Measurements from ENCODE around the gene TMEM184B.
A peak's percentile ranks its signal among the peaks of the same experiment; 100 is the strongest.

TMEM184B gene

DNA sequence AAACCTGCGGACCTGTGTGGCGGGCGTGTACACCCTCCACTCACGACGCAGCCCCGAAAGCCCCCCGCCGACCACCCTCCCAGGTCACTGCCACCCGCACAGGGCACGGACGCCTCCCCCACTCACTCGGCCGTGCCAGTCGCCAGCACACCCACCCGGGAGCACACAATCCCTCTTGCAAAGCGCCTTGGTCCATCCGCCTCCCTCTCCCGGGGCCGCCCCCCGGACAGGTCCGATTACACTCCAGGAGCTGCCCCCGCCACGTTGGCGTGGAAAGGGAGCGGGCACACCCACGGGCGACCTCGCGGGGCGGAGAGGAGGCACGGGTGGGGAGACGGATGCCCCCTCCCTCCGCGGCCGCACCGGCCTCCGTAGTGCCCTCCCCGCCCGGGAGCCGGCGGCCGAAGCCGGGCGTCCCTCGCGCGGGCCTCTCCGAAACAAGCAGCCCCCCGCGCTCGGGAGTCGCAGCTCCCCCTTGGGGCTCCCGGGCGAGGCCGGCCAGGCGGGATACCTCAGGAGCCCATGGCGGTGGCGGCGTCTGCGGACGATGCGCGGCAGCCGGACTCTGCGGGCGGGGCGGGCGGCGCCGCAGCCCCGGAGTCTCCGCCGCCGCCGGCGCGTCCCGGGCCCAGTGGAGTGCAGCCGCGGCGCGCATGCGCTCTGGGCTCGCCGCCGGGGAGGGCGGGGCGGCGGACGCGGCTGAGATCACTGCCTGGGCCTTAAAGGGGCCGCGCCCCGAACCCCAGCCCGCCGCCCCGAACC is at the start of gene TMEM184B:
TMEM184B (minus strand) TSS at position 638 of the 762 bp plus-strand sequence. CDS start 25,049 bp downstream, outside the sequence.
- DNase-seq: peak; percentile 66

DNA sequence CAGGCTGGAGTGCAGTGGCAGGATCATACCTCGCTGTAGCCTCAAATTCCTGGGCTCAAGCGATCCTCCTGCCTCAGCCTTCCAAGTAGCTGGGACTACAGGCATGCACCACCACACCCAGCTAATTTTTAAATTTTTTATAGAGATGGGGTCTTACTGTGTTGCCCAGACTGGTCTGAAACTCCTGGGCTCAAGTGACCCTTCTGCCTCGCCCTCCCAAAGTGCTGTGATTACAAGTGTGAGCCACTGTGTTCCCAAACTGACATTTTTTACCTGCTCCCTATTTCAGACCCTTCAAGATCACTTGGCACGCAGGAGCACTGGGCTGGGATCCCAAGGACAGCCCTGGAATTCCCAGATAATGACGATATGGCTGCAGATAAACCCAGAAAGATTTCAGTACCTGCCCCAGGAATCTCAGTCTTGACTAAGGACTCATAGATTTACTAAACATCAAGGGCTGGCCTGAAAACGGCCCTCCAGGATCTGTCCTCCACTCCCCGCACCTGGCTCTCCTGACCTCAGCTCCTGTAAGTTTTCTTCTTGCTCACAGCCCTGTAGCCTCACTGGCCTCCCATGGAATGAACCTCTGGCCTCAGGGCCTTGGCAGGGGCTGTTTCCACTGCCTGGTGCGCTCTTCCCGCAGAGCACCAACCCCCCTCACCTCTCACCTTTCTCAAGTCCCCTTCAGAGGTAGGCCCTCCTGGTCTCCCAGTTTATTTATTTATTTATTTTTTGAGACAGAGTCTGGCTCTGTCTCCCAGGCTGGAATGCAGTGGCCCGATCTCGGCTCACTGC is 48.0 kb upstream of the TMEM184B start:
- no peak for DNase-seq

DNA sequence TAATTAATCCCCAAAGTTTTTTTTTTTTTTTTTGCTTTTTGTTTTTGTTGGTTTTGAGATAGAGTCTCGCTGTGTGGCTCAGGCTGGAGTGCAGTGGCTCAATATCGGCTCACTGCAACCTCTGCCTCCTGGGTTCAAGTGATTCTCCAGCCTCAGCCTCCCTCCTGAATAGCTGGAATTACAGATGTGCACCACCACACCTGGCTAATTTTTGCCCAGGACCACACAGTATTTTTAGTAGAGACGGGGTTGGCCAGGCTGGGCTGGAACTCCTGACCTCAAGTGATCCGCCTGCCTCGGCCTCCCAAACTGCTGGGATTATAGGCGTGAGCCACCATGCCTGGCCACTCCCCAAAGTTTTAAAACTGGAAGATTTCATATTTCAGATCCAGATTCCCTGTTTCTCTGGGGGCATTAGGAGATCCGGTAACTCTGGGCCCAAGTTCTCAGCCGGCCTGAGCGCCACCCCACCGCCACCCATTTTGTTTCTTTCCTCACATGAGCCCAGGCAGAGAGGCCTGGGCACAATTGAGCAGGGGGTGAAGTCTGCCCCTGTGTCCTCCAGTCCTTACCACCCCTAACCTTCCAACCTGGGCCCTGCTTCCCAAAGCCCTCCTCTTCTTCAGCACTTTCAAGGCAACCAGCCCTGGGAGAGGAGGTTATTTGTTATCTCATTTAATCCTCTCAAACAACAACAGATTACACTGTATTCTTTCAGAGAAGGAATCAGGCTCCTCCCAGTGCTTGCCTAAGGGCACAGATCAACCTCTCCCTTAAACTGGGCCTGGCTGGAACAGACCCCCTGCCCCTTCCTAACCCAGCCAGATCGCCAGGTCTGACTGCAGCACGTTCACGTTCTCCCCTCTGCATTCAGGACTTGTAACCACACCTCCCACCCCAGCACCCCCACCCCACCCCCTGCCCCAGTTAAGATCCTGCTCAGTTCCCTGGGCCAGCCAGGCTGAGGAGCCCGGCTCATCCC is 46.3 kb upstream of the TMEM184B start:
- no peak for DNase-seq

DNA sequence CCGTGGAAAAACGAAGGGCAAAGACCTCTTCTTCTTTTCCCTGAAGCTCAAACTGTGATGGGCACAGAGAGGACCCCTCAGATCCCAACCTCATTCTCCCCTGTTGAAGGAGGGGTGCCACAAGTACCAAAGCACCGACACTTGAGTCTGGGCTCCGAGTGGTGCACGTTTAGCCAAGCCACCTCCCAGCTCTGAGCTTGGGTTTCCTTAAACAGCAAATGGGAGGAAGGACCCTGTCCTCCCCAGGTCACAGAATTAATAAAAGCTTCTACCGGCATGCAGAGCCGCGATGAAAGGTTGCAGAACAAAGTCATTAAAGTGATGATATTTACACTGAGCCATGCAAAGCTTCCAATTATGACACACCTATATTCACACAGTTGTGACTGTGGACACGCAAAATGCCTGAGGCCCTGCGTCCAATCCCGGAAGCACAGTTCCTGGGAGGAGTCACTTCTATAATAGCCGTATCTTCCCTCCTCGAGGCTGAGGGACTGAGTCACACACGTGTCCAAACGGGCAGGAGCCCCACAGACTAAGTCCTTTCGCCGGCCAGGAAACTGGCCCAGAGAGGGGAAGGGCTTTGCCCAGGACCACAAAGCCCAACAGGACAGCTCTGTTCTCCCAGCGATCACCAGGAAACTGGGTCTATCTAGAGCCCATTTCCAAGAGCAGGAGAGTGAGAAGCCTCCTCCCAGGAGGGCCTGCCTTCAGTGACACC is 45.3 kb upstream of the TMEM184B start:
- DNase-seq: no peak

DNA sequence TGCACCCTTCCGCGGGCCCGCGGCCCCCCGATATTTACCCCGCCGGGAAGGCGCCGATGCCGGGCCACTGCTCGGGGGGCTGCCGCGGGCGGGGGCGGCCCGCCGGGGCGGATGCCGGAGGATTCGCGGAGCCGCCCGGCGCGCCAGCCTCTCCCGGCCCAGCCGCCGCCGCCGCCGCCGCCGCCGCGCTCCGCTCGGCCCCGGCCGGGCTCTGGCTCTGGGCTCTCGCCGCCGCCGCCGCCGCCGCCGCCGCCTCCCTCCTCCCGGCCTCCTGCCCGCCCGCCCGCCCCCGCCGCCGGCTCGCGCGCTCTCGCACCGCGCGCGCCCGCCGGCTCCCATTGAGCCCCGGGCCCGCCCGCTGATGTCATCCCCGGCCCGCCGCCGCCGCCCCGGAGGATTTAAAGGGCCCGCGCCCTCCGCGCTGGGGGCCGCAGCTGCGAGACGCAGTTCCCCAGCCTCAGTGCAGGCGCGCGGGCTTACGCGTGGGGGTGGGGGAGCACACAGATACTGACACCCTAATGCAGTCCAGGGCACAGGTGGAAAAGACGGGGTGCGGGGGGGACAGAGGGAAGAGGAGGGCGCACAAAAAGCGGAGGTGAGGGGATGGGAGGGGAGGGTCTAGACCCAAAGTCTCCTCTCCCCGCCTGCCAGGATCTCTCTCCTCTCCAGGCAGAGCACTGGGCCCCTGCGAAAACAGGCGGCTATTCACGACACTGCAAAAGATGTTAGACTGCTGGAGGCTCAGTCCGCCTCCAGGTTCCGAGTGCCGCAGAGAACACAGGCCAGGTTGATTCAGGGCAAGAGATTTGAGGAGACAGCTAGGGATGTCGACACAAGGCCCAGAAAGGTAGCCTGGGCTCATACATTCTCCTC is 44.5 kb upstream of the TMEM184B start, which contains the start of gene CSNK1E:
CSNK1E (minus strand) TSS at position 312 of the 873 bp plus-strand sequence. CDS start 3,276 bp downstream, outside the sequence.
- DNase-seq: peak; percentile 59

DNA sequence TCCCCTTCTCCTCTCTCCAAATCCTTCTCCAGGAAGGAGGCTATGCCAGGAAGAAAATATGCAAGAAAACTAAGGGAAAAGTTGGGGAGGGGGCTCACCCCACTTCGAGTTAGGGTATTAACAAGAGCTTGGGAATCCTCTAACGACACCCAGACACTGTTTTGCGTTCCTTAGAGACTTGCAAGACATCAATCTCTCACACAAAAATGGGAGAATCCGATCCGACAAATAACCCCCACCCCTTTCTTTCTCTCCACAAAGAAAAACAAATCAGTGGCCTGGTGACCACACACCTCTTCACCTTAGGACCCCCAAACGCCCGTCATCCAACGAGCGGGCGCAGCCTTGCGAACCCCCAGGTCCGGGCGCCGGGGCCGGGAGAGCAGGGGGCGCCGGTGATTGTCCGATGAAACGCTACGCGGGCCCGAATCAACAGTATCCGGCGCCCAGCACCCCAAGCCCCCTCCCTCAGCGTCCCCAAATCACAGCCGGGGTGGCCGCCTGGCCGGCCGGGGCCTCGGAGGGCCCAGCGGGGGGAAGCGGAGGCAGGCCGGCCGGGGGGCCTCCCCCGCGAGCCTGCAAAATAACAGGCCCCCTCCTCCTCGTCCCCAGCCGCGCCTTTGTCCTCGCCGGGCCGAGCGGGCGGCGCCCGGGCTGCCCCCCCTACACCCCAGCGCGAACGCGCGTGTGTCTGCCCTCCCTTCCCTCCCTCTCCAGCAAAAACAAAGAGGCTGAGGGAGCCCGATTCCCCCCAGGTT is 43.7 kb upstream of the TMEM184B start:
- DNase-seq: peak; percentile 37

DNA sequence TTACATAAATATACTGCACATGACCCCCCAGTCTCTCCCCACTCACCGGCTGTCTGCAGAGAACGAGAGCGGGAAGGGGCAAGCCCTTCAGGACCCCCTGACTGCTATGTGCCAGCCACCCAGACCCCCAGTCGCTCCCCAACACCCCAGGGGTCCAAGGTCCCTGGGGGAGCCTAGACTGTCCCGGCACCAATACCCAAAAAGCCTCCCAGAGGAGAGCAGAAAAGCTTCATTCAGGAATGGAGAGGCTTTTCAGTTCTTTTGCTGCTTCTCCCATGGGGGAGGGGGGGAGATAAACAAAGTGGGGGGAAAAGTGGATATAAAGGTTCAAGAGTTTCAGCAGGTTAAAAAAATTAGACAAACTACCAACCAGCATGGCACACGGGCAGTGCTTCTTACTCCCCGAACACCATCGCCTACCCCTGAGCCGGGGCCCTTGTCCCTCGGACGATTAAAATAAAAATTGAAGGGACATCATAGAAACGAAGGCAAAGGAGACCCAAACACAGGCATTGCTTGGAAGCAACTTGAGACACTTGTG is 43.1 kb upstream of the TMEM184B start:
- no peak for DNase-seq

DNA sequence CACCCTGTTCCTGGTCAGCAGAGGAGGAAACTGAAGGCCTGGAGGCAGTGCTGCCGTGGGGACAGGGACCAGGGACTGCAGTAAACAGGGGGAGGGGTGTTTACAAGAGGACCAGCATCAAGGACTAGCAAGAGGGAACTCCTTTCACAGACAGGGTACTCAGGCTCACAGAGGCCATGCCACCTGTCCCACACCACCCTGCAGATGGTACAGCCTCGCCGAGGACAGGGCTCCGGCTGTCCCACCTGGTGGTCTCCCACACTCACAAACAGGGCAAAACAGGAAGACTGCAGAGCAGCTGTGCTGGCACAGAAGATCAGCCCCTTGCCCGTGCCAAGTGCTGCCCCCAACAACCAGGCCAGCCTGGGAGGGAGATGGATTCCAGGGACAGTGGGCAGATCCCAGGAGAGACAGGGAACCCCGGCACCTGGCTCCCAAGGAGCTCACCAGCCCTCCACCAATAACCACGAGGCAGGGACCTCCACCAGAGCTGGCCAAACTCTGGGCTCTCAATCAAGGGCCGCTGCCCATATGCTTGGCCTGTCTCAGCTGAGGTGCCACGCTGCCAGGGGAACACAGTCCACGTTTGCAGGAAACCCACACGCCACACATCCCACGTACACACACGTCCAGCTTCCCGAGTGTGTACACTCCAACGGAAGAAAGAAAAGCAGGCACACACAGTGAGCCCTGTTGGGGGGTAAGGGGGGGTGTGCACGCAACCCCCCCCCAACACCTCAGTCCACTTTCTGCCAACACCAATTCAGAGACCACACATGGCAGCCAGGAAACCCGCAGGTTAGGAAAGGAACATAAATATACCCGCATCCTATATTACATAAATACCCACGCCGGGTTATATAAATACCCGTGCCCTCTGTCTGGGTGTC is 42.4 kb upstream of the TMEM184B start:
- no peak for DNase-seq

DNA sequence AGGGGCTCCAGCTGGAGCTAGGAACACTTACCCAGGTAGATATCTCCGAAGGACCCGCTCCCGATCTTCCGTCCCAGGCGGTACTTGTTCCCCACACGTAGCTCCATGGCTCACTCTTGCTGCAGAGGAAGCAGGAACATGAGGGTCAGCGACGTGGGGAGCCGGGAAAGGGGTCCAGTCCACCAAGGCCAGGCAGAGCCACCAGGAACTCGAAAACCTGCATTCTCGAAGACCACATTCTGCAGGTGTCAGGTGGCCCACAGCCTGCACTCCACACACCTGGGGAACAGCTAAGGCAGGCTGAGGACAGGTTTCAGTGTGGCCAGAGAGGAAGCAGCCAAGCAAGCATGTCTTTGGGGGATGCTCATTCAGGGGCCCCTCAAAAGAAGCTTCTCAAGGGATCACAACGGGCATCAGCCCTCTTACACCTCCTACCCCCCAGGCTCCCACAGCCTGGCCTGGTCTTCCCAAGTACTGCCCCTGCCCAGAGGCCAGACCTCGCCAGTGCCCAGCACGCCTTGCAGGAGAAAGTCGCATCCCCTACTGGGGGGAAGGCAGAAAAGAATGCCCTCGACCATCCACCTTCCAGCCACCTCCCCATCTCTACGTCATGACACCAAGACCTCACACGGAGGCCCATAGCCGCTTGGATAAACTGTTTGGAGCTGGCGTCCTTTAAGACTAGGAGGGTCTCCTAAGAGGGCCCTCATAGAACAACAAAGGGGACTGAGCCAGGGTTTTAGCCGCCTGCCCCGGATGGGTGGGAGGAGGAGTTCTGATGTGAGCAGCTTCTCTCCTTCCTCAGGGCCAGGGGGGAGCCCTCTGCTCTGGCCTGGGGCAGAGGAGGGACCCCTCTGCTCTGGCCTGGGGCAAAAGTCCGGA is 41.5 kb upstream of the TMEM184B start:
- no peak for DNase-seq

DNA sequence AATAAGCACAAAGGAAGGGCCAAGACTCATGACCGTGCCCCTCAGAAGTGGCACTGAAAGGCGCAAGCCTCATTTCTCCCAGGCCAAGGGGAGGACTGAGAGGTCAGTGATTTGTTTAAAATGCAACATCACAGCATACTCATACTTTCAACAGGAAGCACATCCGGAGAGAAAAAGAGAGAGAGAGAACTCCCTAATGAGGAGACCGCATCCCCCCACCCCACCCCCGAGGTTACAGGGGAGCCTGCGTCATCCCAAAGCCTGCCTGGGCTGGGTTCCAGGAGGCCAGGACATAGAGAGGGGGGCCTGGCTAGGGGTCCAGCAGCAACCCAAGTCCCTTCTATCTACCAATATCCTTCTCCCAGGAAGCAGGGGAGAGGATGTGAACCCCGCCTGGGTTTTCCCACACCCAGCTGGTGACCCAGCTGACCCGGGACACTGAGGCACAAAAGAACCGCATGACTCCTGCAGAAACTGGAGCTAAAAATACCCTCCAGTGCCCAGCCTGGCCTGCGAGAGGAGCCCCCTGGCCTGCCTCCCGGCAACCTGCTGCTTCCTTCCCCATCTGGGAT is 40.7 kb upstream of the TMEM184B start:
- DNase-seq: no peak

DNA sequence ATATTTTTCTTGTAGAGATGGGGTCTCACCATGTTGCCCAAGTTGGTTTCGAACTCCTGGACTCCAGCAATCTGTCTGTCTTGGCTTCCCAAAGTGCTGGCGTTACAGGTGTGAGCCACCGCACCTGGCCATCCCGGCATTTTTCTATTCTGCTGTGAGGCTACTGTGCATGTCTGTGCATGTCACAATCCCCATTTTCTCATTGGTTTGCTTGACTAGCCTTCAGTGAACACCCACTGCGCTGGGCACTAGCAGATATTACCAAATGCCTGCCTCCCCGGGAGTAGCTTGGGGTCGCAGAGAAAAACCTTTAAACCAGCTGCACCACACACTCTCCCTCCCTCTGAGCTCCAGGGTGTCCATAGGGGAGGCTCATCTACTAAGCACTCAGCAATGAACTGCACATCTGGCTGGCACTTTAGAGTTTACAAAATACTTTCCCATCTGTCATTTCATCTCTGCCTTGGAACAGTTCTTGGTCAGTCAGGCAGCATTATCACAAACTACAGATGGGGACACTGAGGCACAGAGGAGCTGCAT is 39.5 kb upstream of the TMEM184B start:
- DNase-seq: no peak

DNA sequence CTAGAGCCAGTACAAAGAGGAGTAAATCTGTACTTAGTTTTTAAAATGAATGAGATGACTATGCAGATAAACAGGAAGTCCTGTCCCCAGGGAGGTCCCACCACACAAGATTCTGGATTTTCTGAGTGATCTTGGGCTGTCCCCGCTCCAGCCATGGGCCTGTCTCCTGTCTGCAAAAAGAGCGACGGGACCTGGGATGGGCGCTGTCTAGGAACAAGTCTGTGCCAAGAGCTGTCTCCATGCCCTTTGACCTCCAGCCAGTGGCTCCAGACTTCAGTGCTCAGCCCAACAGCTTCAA is 38.5 kb upstream of the TMEM184B start:
- no peak for DNase-seq

DNA sequence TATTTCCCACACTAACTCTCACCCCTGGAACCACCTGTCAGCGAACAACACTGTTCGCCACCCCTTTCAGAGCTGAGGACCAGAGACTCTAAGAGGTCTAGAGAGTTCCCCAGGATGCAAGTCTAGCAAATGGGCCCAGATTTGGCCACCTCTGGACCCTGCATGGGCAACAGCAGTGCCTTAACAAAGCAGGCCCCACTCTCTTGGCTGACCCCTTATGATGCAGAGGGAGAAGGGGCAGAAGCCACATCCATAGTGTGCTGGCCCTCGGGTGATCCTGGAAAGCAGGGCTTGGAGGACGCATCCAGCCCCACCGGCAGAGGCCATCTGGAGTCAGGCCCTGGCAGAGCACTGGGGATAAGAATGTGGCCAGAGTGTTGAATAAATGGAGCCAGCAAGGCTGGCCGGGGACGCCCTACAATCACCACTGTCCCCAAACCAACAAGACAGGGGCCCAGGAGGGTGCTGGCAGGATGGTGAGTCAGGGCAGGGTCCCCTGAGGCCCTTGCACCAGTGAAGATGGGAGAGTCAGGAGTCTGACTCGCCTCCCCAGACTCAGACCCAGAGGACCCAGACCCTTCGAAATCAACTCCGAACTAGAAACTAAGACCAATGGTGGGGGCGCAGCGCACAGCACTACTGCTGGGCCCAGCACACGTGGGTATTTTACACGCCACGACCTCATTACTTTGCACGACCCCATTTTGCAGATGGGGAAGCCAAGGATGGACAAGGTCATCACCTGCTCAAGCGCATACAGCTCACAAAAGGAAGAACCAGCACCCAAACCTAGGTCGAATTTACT is 37.9 kb upstream of the TMEM184B start:
- no peak for DNase-seq

DNA sequence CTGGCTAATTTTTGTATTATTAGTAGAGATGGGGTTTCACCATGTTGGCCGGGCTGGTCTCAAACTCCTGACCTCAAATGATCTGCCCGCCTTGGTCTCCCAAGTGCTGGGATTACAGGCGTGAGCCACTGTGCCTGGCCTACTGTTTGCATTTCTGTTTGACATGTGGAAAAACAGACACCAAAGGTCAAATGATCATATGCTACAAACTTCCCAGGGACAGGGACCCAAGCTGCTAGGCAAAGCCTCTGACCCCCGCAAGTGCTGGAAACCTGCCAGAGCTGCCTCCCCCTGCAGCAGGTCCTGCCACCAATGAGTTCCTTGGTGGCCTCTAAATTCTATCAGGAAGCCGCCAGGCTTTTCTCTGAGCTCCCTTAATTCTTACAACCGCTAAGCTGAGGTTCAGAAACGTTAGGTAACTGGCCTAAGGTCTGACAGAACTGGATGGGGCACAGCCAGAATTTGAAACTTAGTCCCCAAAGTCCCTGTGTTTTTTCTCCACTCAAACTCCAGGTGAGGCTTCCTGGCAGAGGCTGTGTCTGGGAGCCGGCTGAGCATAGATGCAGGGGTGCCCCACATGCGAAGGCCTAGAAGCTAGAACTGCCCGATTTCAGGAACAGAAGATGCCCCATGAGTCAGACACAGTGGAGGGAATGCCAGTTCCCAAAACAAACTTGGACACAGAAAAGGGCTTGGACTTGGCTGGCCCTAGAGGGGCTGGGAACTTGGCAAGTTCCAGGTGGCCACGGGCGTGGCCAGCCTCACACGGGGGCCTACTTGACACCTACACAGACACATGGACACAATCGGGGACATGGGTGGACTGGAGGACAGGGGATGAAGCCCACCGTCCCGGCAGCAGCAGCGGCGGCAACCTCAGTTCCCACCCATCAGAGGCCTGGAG is 37.1 kb upstream of the TMEM184B start:
- no peak for DNase-seq

DNA sequence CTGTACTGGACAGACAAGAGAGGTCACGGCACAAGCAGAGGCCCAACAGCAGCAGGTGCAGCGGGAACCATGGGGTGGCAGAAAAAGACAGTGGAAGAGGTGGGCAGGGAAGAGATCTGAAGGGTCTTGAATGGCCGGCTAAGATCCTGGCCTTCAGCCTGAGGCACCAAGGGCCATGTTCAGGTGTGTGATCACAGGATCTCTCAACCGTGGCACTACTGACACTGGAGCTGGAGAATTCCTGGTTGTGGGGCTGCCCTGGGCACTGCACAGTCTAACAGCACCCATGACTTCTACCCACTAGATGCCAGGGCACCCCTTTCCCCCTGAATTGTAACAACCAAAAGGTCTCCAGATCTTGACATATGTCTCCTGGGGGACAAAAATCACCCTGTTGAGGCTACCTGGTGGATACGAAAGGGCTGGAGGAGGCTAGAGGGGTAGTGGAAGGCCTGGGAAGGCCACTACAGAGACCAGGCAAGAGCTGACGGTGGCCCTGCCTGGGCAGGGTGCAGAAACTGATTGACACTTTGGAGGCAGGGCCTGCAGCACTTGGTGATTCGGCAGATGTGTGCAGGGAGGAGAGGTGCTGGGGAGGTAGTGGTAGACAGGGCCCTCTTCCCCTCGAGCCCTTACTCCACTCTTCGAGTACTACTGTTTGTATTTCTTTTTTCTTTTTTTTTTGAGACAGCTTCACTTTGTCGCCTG is 36.1 kb upstream of the TMEM184B start:
- DNase-seq: no peak

Measured in activated T-cell treated with anti-CD3 and anti-CD28 coated beads for 4 hours (primary cell).